SW480 (cell line): ENCODE data around the gene HSPB7.
"Not testable (repeated sequence)": the region's sequence is repeated elsewhere in the genome, so short reads cannot be mapped to it uniquely, and the experiment has no call there.

Experiments
- DNase-seq: peaks from one replicate; pipeline ENCODE4 v3.0.0-alpha.2; 2016; ENCODE audit warnings: low spot score

HSPB7 gene

GRCh38 chr1:16017461-16018303 lies at the start of gene HSPB7:
Gene HSPB7 (minus strand): TSS chr1:16018043. CDS start chr1:16017963, 80 bp downstream.
- no peak for DNase-seq

GRCh38 chr1:16067127-16067768 lies 49.4 kb upstream of the HSPB7 start:
- peak; percentile 85 for DNase-seq

GRCh38 chr1:16066245-16066644 lies 48.4 kb upstream of the HSPB7 start:
- no peak for DNase-seq

- no peak for DNase-seq
Observed at GRCh38 chr1:16065269-16065576, 47.4 kb upstream of the HSPB7 start.

- no peak for DNase-seq
Observed at GRCh38 chr1:16064536-16065268, 46.9 kb upstream of the HSPB7 start.

GRCh38 chr1:16063921-16064320 lies 46.1 kb upstream of the HSPB7 start:
- no peak for DNase-seq

DNA sequence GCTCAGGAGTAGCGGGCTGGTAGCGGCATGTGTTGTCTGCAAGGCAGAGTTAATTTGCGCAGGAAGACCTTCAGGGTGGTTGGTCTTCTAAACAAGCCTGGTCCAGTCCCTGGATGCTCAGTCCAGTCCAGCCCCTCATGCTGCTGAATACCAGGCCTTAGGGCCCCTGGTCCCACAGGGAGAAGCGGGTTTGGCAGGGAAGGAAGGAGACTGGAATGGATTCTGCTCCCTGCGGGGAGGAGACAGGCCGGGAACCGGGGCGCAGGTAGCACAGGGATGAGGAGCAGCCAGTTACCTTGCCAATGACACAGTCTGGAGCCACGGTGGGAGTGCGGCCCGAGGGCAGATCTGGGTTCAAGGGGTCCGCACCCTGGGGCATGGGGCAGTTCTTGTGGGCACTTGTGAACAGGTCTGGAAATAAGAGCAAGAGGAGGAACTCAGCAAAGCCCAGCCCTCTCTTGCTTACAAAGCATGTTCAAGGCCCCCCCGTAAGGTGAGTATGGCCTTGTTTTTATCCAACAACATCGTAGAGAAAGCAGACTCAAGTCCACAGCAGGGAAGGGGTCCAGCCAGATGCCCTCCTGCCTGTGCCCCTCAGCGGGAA lies 45.5 kb upstream of the HSPB7 start:
- no peak for DNase-seq

DNA sequence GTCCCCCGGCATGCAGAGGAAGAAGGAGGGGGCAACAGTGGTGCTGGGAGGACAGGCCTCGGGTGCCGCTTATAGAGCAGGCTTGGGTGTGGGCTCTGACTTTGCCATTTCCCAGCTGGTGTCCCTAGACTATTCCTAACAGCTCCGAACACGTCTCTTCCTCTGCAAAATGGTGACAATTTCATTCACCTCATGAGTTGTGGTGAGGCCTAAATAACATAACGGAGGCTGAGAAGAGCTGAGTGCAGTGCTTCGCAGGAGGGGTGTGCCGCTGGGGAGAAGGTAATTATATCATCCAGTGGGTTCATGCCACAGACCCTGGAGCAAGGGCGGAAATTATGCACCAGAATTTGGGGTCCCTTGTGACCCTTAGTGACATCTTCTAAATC lies 44.8 kb upstream of the HSPB7 start:
- DNase-seq, result not testable (repeated sequence)

GRCh38 chr1:16061989-16062686 lies 44.3 kb upstream of the HSPB7 start:
- DNase-seq, result not testable (repeated sequence)

DNA sequence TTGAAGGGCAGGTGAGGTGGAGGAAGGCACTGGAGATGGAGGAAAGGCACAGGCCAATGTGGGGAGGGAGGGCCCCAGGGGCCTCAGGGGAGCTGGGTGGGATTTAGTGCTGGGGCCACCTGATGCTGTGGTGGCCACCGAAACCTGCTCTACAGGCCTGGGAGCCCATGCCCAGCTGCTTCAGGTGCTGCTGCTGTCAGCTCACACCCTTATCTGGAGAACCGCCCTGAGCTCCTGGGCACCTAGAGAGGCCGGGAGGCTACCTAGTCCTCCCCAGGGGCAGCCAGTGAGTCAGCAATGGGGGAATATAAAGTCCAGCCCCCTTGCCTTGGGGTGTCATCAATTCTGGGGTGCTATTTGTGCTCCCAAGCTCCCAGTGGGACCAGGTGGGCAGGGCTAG lies 43.4 kb upstream of the HSPB7 start:
- no peak for DNase-seq

- not testable (repeated sequence) for DNase-seq
Observed at GRCh38 chr1:16058394-16059120, 40.7 kb upstream of the HSPB7 start.

GRCh38 chr1:16057314-16057915 lies 39.6 kb upstream of the HSPB7 start:
- DNase-seq, result not testable (repeated sequence)

- DNase-seq, result not testable (repeated sequence)
Observed at GRCh38 chr1:16056521-16056912, 38.7 kb upstream of the HSPB7 start.

- peak; percentile 87 for DNase-seq
Observed at GRCh38 chr1:16055613-16056520, 38.0 kb upstream of the HSPB7 start.

DNA sequence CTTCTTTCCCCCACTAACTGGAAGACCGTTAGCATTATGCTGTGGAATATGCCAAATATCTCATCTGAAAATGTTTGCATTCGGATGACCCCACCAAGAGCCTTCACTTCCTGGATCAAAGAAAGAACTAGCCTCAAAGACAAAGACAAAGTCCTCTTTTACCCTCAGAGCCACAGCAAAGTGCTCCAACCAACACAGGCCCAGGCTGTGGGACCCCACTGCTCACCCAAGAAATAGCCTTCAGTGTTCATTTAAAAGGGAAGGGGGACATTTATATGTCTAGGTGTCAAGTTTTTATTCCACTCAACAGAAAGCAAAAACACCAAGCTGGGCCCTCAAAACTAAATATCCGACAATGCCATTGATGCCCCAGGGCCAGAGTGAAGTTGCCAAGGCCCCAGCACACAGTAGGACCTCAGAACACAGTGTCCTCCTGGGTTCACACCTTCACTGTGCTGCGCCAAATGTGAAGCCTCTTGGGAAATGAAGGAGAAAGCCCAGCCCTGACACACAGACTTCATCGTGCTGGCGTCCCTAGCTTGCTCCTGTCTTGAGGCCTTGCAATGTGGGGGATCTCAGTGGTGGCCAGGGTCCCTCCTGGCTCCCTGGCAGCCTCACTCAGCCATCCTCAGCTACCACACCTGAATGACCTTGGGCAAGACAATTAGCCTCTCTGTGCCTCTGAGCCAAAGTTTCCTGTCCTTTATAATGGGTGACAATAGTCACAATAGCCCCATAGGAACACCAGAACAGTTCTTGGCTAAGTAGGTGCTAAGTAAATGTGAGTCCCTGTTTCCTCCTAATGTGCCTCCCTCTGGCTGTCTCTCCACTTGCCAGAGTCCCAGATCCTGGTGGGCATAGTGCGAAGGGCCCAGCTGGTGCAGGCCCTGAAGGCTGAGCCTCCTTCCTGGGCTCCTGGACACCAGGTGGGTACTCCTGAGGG lies 37.0 kb upstream of the HSPB7 start:
- DNase-seq, result no peak

GRCh38 chr1:16053781-16054502 lies 36.1 kb upstream of the HSPB7 start:
- no peak for DNase-seq

DNA sequence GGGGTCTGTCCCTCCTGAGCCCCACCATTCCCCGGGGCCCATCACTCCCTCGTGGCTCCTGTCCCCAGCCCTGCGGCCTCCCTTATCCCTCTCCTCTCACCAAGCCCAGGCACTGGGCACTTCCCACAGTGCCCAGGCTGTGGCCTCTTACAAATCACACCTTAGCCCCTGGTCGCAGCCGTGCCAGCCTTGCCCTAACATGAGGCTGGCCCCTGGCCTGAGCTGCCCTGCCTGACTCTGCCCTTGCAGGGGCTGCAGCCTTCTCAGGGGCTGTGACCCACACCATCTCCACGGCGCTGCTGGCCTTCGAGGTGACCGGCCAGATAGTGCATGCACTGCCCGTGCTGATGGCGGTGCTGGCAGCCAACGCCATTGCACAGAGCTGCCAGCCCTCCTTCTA lies 34.1 kb upstream of the HSPB7 start:
- DNase-seq, result not testable (repeated sequence)

DNA sequence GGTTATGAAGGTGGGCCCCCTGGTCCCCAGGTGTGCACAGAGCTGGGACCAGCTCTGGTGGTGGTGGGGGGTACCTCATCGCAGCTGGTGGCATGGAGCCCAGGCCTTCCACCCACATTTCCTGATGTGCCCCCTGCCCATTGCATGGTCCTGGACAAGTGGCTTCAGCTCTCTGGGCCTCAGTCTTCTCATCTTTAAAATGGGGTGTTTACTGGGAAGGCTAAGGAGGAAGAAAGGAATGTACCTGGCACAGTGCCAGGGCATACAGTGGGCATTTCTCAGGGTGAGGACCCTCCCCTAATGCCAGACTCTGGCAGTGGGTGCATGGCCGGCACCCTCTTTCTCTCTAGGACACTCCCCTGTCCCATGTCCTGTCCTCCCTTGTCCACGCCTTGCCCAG lies 33.2 kb upstream of the HSPB7 start:
- DNase-seq, result no peak
